Measurements from ENCODE around the gene OXA1L.
"Not testable (repeated sequence)": the region's sequence is repeated elsewhere in the genome, so short reads cannot be mapped to it uniquely, and the experiment has no call there.

Gene OXA1L

DNA sequence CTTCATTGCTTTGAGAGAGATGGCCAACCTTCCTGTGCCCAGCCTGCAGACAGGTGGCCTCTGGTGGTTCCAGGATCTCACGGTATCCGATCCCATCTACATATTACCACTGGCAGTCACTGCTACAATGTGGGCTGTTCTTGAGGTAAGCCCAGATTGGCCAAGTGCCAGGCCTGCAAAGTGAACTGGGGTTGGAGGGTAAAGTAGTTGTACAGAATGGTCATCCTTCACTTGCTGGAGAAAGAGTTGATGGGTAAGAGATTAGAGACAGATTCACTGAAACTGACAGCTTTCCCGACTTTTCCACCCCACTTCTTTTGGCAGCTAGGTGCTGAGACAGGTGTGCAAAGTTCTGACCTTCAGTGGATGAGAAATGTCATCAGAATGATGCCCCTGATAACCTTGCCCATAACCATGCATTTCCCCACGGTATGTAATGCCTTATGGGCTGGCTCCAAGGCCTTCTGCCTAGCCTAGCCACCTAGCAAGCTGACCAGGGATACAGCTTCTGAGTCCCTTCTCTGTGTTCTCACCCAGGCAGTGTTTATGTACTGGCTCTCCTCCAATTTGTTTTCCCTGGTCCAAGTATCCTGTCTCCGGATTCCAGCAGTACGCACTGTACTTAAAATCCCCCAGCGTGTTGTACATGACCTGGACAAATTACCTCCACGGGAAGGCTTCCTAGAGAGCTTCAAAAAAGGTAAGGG is 4.1 kb downstream of the OXA1L start:
- DNase-seq: no peak

DNA sequence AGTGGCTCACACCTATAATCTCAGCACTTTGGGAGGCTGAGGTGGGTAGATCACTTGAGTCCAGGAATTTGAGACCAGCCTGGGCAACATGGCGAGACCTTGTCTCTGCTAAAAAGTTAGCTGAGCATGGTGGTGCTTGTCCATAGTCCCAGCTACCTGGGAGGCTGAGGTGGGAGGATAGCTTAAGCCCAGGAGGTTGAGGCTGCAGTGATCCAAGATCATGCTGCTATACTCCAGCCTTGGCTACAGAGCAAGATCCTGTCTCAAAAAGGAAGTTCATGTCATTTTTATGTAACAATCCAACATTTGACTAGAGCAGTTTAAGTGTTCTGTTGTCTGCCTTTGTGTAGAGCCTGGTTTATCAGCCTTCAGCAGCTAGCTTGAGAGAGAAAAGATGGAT is 6.2 kb downstream of the OXA1L start:
- DNase-seq: no peak

DNA sequence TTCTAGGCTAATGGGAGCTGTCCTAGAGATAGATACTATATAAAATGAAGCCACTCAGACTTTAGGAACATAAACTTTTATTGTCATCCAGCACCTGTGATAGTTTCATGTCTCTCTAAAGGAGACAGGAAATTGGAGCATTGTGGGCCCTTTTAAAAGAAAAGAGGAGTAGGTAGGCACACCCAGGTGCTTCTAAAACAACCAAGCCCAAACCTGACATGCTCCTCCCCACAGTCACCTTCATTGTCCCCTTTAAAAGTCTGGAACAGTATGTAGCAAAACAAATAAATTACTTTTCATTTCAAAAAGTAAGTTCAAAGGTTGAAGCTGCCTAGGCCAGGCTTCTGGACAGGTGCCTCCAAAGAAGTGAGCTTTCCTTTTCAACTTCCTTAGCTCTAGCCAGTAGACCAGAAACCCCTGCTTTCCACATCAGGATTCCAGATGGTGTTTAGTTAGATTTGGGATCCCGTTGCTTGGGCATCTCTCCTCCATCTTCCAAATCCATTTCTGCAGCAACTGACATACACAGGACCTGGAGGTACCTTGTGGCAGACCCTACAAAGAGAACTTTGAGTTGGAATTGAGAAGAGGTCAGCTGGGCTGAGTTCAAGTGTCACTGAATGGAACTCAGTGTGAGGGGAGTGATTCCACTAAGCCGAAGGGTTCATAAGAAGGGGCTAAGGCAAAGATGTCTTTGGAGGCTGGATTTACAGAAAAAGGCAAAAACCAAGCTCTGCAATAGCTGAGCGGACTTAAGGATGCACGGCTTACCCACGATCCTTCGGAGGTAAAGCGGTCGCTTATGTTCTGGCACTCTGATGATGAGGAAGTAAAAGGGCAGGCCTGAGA is 6.9 kb downstream of the OXA1L start:
- DNase-seq: no peak

DNA sequence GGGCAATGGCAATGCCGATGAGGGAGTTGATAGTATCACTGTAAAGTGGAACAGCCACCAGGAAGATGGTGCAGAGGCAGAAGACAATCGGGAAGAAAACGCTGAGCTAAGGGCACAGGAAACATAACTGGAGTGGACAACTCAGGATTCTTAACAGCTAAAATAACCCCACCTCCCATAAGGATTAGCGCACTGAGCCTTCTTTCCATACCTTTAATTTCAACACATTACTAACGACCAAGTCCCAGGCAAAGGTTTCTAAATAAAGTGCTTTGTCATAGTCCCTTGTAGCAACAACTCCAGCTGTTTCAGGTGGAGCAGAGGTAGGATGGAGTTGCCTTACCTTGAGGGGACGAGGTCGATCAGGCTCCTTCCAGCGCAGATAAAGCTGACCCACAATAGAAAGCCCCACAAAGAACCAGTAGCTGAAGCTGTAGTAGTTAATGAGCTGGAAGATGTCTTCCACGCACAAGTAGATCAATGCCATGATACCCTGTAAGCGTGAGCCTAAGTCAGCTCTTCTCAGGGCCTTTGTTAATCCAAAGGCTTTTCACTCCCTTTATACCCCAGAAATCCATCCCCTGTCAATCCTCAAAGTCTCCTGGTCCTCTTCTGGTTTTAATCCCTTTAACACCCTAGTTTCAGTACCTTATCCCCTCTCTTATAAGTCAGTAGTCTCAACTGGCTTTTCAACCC is 7.7 kb downstream of the OXA1L start:
- DNase-seq: no peak

DNA sequence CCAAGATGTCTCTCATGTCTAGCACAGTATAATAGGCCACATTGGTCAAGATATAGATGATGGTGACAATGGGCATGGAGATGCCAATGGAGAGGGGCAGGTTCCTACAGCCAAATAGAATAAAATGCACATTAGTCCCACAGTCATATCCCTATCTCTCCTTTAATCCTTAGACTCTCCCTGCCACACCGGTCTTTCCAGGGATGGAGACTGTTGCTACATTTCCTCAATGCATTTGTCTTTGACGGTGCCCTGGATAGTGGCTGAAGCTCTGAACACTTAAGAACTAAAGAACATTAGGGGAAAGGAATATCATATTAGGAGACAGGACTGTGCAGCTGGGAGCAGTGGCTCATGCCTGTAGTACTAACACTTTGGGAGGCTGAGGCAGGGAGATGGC is 9.7 kb downstream of the OXA1L start:
- DNase-seq: no peak

DNA sequence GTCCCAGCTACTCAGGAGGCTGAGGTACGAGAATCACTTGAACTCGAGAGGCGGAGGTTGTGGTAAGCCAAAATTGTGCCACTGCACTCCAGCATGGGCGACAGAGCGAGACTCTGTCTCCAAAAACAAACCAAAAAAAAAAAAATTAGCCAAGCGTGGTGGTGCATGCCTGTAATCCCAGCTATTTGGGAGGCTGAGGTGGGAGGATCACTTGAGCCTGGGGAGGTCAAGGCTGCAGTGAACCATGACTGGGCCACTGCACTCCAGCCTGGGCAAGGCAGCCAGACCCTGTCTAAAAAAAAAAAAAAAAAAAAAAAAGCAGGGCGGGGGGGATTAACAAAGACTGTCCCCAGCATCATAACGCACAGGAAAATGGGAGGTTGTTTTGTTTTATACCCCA is 10.4 kb downstream of the OXA1L start:
- not testable (repeated sequence) for DNase-seq

DNA sequence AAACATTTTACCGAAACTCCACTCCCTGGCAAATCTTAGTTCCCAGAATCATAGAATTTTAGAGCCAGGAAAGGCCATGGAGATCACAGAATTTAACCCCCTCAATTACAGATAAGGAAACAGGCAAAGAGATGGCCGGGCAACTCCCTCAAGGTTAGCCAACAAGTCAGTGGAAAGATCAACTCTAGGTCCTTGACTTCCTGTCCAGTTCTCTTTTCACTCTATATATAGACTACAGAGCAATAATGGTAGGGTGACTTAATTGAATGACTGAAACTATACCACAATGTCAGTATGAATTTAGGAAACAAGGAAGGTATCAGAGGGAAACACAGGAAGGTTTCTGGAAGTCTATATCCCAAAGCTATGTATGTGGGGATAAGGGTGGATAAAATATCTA is 11.6 kb downstream of the OXA1L start:
- no peak for DNase-seq

DNA sequence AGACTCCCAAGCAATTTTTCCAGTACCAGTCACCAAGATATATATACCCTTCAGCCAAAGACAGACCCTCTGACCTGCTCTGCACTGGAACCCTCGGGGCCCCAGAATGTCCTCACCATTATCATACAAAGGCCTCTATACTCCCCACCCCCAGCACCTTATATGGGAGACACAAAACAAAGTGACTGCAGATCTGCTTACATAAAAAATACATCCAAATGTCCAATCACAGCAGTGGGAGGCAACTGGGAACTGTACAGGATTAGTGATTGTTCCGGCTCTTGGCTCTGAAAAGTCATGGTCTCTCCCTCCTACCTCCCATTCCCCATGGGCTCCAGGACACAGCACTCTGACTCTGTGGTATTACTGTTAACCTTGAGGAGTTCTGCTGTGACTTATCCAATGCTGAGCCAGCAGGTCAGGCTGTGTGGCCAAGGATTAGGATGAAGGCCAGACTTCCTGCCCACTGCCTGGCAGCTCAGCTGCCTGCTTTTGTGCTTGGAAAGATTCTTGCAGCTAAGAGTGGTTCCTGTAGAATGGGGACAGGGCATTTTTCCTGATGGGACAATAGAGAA is 13.7 kb downstream of the OXA1L start:
- no peak for DNase-seq

DNA sequence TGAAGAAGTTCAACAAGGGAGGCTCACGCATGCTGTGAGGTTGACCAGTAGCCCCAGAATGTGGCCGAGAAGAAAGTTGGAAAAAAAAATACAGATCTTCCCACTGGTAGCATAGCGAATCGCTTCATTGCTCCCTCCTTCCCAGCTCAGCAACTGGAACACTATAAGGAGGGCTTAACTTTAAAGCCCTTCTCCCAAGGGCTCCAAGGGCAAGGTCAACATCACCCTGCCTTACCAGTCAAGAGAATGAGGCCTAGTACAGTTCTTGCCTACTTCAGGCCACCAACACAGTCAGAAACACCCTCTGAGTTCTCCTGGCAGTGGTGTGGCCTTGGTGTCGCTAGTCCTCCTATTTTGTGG is 14.4 kb downstream of the OXA1L start:
- DNase-seq: no peak

DNA sequence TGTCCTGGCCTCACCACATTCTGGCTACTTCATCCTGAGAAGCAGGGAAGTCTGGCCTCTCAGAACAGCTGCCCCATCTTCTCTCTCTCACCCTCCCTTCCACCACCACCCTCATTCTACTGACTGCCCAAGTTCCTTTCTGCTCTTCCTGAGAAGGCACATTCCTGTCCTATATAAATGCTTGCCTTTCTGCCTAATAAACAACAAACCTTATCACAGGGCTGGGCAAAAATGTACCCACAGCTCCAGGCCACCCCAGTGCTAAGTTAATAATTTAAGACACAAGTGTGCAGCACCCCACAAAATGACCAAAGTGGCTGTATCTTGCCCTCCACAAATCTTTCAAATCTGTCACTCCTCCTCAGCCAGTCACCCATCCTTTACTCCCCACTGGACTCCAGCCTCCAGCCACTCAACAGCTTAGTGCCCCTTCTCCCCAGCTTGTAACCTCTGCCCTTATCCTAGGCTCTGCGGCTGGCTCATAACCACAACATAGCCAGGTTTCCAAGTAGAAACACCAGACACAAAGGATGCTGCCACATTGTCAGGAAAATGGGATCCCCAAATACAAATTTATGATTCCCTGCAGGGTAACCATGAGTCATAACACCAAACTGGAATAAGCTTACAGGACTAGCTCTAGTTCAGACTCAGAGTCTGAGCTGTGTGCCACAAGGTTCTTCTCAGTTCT is 15.0 kb downstream of the OXA1L start:
- DNase-seq: no peak

DNA sequence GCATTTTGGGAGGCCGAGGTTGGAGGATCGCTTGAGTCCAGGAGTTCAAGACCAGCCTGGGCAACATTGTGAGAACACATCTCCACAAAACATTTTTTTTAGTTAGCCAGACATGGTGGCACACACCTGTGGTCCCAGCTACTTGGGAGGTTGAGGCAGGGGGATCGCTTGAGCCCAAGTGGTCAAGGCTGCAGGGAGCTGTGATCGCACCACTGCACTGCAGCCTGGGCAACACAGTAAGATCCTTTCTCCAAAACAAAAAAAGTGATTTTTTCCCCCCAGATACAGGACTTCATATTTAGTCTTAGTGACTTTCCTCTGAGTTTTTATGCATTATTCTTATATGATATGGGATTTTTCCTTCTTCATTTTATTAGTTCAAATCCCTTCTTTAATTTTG is 20.2 kb downstream of the OXA1L start:
- DNase-seq: no peak

DNA sequence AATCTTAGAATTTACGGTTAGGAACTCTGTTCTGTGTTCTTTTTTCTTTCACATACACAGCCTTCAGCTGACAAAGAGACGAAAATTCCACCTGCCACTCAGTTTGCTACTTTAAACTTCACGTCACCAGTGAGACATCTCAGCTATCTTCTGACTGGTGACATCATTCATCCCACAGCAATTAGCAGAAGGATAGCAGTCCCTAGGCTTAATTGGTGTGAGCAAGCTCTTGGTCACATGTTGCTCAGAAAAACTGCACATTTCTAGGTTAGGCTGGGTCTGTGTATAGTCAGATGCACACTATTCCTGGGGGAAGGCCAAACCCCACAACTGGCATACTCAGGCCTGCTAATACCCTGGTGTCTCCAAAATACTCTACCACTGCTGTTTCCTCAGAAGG is 24.8 kb downstream of the OXA1L start:
- no peak for DNase-seq

DNA sequence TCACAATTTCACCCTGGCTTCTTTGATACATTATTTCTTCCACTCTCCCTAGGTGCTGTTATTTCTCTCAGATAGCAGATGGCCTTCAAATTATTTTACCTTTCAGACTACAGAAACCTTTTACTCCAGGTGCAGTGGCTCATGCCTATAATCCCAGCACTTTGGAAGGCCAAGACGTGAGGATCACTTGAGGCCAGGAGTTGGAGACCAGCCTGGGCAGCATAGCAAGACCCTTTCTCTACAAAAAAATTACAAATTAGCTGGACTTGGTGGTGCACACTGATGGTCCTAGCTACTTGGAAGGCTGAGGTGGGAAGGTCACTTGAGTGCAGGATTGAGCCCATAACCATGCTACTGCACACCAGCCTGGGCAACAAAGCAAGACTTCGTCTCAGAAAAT is 25.7 kb downstream of the OXA1L start:
- no peak for DNase-seq

DNA sequence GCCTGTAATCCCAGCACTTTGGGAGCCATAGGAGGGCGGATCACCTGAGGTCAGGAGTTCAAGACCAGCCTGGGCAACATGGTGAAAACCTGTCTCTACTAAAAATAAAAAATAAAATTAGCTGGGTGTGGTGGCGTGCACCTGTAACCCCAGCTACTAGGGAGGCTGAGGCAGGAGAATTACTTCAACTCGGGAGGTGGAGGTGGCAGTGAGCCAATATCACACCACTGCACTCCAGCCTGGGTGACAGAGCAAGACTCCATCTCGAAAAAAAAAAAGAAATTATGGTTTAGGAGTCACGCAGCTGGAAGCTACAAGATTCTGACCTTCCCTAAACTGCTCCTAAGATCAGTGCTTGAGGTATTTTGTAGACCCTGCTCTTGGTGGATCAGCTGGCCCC is 27.1 kb downstream of the OXA1L start:
- DNase-seq: not testable (repeated sequence)

DNA sequence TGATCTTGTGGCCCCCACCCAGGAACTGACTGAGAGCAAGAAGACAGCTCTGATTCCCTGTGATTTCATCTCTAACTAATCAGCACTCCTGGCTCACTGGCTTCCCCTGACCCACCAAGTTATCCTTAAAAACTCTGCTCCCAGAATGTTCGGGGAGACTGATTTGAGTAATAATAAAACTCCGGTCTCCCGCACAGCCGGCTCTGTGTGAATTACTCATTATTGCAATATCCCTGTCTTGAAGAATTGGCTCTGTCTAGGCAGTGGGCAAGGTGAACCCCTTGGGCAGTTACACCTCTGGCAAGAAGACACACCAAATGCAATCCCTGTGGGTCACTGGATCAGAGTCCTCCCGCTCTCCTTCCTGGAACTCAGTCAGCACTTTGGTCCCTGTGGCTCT is 27.5 kb downstream of the OXA1L start:
- DNase-seq: no peak

DNA sequence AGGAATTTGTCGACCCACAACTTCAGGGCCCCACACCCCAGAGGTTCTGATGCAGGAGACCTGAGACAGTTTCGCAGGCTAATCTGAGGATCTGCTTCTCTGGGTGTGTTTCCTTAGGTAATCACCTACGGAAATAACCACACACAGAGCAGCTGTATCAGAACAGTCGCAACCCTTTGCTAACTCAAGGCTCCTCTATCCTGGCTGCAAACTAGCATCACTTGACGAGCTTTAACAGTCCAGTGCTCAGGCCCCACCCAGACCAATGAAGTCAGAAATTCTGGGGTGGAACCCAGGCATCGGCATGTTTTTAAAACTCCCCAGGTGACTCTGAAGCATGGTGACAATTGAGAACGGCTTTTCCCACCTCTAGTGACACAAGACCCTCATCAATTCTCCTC is 28.1 kb downstream of the OXA1L start:
- no peak for DNase-seq

DNA sequence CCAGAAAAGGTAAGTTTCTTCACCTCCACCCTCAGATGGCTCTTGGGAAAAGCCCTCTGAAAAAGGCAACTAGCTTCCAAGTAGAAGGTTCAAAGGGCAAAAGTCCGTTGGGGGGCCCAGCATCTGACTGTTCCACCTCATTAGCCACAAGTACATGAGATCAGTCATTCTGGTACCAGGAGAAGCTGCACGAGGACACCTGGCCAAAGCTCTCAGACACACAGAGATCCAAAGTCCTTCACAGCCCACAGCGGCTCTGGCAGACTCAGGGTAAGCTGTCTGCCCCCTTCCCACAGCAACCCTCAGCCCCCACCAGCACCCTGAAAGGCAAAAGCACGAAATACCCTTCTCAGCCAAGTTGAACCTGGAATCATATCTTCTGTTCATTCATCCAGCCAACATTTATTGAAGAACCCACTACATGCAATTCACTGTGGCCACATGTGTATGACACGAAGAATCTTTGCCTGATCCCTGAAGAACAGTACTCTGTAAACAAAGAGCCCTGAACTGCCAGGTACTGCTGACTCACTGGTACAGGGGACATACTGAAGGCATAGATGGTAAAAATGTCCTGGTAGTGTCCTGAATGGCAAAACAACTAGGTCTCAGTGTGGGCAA is 29.7 kb downstream of the OXA1L start:
- no peak for DNase-seq

DNA sequence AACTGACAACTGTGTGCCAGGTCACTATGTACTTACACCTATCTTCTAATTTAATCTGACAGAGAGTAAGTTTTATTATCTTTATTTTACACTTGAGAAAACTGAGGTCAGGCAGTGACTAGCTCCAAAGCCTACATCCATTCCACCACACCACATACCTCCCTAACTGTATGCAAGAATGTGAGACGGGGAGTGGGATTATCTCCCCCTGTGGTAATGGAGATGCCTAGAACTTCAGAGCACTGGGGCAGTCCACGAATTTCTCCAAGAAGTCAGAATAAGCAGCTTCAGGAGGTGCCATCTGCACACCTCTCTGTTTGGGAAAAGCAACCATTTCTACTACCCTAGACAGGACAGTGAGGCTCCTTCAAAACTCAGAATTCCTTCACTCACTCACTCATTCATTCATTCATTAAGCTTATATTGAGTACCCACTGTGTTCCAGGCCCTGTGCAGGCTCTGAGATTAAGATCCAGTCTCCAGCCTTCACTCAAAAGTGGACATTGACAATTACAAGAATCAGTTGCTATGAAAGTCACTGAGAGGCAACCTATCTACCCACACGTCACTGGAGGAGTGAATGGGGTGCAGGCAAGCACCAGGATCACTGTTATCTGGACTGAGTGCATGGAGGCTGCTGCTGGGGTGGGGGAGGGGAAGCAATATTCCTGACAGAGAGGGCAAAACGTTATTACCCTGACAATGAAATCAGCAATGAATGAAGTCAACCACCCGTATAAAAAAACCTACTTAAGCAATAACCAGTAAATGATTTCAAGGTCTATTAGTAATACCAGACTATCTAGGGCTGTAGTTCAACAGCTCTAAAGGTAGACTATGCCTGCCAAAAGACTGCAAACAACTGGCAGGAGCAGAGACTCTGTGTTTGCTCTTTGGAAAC is 30.8 kb downstream of the OXA1L start:
- DNase-seq: no peak

DNA sequence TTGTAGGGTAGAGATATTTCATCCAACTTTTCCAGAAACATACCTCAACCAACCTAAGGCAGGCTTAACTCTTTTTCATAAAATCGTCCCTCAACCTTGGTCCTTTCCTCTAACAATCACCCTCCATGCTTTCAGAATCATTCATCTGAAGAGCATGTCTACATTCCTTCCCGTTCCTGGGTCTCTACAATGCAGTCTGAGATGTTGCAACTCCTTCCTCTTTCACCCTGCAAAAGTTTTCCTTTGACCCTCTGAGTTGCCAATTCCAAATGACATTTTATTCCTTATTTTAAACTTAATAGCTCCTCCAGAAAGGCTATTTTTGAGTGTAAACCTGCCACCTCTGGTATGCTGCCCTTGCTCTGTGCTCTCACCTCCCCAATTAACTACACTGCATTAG is 32.0 kb downstream of the OXA1L start:
- no peak for DNase-seq

DNA sequence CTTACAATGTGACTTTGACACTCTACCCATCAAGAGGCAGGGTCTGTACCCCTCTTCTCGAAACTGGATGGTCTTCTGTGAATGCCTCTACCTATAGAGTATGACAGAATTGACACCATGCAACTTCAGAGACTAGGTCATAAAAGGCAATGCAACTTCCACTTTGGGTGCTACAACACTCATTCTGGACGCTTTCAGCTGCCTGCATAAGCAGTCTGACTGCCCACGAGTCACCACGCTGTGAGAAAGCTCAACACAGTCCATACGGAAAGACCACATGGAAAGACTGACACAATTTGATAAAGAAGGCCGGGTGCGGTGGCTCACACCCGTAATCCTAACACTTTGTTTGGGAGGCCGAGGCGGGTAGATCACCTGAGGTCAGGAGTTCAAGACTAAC is 33.9 kb downstream of the OXA1L start:
- DNase-seq: no peak

DNA sequence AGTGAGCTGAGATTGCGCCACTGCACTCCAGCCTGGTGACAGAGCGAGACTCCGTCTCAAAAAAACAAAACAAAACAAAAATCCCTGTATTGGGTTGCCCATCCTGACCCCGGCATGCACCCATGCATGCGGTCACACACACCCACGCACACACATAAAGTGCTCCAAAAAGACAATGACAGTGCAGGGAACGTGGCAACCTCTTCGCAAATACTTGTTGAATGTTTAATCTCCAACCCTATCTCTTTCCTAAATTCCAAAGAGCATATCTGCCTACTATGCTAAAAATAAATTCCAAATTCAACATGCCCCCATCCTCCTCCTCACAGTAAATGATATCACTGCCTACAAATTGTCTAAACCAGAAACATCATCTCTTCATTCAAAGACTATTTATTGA is 35.2 kb downstream of the OXA1L start:
- no peak for DNase-seq
